HG03520 (cell line): ENCODE measurements around the gene HIVEP3.

Experiments
- ATAC-seq: cut with Tn5 transposase; IDR thresholded peaks from one replicate; pipeline ENCODE4 v1.9.1; 2021; ENCODE audit warnings: mild to moderate bottlenecking, moderate library complexity; ENCODE audit not compliant: unreplicated experiment

The HIVEP3 gene

DNA sequence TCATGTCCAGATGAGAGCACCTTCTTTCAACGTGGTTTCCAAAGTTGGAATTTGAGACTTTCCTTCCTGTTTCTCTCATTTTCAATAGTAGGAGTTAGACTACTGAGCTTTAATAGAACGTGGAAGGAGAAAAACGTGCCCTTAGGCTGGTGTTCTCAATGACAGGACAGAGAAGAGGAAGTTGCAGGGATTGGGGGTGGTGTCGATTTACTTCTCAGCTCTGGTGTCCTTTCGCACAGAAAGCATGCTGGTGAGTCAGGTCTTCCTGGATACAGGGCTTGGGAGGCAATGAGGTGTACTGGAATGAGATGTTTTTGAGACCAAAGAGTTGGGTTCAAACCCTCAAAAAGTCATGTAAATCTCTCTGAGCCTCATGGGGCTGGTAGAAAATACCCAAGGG lies 67.1 kb downstream of the HIVEP3 start:
- no peak for ATAC-seq

DNA sequence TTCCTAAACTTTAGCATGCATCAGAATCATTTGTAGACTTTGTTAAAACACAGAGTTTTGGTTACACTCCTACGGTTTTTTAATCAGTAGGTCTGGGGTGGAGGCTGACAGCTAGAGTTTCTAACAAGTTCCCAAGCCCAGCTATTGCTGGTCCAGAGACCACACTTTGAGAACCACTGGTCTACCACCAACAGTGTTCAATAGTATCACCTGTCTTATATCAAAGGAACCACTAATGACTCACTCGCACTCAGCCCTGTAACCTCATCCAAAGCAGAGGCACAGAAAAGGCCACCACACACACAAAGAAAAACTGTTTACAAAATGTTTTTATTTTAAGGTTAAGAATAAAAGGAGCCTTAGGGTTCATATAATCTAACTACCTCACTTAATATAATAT lies 68.7 kb downstream of the HIVEP3 start:
- ATAC-seq, result no peak

DNA sequence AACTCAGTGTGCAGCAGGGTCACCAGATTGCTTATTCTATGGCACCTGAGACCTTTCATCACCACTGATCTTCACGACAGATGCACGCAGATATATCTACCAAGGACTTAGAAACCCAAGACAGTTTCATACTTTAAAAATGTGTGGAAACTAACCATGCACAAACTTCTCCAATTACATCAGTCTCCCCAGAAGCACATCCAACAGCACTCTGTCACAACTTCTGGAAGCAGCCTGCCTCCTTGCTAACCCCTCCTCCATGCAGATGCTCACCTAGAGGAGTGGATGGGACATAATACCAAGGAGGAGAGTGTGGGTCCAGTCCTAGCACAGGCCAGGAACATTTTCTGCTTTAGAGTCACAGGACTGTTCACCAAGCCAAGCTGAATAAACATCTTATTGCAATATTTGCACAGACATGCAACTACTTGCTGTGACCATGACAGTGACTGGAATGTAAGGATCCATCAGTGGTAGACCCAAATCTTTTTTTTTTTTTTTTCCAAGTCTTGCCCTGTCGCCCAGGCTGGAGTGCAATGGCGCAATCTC lies 69.4 kb downstream of the HIVEP3 start:
- no peak for ATAC-seq

DNA sequence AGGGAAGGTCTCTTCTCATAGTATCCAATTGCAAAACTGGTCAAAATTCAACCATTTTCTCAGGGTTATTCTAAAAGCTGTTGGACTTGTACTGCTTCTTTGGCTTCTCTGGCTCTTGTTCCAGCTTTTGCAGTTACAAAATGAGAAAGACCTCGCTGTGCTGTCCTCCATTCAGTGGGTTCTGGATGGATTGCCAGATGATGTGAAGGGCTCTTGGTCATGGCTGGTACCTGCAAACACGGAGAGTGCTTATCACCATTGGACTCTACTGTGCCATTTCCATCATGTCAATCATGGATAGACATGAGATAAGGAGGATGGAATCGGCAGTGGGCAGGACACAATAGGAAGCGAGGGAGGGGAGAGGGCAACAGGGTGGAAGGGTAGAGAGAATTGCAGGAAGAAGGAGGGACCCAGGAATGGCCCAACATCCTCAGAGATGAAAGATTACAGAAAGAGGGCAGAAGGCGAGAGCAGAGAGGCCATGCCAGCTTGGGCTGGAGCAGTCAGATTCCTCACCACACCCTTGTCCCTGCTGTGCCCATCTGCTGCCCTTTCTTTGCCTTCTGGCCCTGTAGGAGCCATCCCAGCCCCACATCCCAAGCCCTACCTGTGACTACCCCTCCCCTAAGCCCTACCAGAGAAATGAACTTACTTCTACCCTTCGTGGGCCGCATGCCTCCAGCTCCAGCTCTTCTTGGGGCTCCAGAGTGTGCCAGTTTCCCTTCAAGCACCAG lies 70.3 kb downstream of the HIVEP3 start:
- ATAC-seq, result no peak

DNA sequence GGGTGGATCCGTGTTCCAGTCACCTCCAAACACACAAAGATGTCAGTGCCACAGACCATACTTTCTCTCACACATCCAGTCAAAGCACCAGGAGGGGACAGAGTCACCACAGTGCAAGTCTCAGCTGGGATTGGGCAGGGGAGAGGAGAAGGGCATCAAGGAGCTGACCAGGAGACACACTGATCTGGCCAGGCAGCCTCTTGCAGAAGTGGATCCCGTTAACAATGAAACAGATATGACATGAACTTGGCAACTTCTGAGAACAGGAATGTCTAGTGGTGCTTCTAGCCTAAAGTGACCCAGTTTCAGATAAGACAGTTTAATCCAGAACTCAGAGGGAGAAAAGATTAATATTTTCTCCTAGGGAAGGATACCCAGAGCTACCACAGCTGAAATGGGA lies 71.0 kb downstream of the HIVEP3 start:
- no peak for ATAC-seq

DNA sequence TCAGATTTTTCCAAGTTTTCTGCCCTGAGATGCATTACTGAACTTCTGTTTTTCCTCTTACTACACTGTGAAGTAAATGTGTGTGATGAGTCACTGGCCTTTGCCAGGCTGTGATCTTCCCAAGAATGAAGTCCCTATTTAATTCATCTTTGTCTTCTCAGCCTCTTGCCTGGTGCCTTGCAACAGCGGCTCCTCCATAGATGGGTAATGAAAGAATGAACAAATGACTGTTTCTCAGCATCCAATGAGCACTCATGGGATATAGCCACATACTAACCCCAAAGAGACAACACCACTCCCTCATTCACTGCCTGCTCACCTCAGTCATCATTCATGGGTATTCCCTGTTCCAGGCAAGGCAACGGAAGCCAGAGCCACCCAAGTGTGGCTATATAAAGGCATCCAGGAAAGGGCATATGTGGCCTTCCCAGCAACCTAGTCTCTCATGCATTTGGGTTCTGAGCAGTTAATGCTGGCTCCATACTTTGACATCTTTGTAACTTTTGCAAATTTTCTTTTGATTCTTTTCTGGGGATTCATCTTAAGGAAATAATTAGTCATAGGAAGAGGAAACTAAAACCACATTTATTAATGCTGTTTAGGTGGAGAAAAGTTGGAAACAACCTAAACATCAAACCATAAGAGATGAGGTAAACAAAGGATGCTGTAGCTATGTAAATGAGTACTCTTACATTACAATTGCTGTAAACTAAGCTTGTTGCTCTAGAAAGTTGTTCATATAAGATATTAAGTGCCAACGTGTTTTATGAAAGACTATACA lies 71.9 kb downstream of the HIVEP3 start:
- no peak for ATAC-seq

DNA sequence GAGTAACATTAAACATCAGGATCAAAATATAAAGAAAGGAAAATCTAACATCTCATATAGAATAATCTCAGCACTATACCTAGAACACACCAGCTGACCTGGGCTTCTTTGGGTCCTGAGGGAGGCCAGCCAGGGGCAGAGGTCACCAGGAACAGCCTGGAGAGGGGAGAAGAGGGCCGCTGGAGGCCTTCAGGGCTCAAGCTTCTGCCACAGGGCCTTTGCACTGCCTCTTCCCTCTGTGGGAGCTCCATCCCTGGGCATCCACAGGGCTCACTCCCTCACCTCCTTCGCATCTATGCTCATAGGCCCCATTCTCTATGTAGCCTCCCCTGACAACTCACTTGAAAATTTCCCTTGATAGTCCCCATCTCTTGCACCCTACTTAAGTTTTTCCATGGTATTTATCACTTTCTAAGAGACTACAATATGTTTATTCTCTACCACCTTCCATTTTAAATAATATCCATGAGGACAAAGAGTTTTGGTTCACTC lies 73.9 kb downstream of the HIVEP3 start:
- no peak for ATAC-seq

DNA sequence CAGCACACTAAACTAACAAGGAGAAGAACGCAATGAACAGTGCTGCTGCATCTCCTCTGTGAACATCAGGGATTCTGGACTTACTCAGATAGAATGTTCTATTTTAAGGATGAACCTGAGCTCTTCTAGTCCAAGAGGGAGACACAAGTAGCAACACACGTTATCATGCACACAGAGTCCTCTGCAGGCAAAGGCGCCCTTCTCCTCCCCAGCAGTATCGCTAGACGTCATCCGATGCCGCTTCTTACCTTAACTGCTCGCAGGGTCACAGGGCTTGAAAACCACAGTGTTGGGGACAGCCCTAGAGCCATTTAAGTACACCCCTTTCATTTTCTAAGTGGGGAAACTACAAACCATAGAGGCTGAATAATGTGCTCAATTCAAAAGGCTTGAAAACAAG lies 74.5 kb downstream of the HIVEP3 start:
- no peak for ATAC-seq

DNA sequence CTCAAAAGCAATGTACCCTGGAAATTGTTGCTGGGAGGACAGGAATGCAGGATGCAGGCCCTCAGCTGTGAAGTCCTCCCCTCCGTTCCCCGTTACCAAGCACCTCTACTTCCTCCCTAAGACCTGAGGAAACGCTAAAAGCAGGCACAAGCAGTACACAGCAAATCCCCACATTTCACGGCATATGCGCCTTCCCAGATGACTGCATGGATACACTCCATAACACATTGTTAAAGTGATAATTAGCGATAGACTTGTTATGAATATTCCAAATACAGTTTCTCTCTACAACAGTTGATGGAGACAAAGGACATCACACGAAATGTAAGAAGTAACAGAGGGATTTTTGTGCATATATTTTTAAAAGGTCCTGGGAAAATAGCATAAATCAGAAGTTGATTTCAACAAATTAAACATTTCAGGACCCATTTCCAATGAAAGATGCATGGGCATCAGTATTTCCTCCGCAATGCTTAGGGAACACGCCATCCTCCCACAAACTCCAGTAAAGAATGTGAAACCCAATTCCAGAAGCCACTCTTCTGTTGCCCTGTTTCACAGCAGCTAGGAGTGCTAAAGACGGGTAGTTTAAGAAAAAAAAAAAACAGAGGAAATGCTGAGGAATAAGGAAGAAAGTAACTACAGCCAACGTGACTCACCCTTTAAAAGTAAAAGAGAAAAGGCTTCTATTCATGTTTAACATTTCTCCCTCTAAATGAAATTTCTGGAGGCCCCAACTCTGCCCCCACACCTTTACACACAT lies 75.5 kb downstream of the HIVEP3 start:
- no peak for ATAC-seq

DNA sequence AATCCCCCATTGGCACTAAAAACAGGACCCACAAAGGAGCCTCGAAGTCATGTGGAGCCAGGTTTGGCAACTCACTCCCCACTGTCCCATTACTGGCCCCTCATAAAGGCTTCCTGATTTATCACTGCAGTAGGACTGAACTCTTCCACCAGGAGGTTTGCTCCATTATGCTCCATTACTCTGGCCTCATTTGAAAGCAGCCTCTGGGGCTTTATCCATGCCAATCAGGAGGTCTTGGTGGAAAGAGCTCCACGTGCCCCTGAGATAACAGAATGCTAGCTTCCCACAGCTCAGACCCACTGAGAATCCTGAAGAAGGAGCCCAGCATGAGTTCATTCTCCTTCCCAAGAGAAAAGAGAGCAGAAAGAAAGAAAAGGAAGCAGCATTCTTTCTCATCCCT lies 76.4 kb downstream of the HIVEP3 start:
- no peak for ATAC-seq

DNA sequence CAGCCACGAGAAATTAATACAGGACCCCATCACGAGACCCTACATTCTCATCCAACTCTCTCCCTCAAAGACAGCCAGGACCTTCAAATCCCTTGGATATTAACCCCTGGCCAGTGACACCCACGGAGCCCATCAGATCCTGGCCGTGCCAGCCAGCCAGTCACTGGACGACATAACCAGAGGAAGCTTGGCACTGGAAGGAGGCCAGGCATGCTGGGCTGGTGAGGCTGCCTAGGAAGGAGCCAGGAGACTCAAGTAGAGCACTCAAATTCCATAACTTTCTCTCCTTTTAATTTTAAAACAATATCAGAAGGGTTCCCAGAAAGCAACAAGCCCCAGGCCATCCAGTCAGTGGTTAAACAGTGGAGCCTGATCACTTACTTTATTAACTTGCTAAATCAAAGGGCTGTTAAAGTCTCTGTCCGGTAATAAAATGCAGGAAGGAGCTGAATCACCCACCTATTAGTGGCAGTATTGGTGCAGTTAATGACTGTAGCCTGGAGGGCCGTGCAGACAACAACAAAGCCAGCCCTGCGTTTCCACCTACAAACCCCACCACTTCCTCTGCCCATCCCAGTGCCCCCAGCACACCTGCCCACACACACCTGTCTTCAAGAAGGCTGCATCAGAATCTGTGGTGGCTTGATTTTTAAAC lies 78.0 kb downstream of the HIVEP3 start:
- no peak for ATAC-seq

DNA sequence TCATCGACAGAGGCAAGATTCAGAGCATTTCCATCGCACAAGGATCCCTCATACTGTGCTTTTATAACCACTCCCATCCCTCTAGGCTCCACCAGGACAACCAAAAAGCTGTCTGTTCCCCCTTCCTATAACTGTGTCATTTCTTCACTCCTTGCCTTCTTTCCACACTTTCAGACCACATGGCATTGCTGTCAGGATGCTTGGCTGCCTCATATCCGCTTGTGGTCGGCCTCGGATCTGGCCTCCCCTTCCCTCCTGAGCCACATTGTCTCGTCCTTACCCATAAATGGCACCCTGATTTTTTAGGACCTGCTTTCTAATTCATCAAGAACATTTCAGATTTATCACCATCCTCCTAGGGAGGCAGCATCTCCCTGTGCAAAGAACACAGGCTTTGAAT lies 80.5 kb downstream of the HIVEP3 start:
- no peak for ATAC-seq

DNA sequence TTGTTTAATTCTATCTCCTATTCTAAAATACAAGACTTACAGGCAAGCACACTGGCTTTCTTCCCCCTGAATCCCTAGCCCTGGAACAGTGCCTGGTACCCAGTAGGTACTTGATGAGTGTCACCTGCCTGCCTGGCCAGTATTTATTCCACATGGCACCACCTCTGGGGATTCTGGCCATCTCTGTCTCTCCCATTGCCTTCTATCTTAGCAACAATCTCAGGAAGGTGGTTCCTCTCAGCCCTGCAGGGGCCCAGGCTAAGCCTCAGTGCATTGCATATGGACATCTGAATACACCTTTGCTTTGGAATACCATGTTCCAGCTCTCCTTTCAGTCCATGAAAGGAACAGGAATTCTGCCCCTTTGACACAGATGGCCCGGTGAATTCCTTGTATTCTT lies 81.0 kb downstream of the HIVEP3 start:
- ATAC-seq, result no peak

DNA sequence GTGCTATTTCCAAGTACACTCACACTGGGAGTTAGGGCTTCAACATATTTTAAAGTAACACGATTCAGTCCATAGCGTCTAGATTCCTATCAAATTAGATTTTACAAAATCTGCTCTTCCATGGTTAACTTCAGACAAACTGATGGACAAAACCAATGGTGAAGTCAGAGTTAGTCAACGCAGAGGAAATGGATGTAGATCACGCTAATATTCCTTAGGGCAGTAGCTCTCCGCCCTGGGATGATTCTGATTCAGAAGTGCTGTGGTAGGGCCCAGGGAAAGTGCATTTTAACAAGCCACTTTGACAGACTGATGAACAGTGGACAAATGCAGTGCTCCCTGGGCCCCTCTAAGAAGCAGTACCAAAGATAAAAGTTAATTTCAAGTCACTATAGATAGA lies 83.2 kb downstream of the HIVEP3 start:
- ATAC-seq, result no peak

DNA sequence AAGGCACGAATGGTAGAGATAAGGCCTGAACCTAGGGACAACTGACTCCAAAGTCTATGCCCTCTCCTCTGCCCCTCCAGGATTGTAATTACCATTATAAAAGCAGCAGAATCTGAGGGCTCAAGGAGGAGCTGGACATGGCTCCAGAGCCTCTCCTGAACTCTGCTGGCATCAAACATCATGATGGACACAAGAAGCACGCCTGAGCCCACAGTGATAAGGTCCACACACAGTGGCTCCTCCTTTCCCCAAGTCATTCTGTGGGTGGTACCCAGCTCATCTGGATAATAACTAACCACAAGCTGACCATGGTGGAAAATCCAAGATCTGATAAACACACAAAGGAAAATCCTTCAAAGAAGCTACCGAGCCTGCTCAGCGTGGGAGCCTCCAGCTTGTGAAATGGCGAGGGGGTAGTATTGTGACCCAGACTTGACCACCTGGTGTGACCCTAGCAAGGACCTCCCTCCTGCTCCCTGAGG lies 85.2 kb downstream of the HIVEP3 start:
- no peak for ATAC-seq

DNA sequence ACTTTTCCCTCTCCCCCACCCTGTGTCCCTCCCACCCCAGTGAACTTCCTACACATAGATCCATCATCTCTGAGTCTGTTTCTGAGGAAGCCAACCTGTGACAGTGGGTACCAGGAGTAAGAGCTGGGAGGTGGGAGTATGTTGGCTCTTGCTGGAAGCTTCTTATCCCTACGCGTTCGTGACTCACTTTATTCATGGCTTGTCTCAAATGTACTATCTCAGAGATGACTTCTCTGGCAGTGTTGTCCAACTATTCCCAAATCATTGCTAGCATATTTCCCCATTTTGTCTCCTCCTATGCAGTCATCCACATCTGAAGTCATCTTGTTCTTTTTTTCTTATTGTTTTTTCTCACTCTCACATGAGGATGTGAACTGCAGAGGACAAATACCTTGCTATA lies 88.0 kb downstream of the HIVEP3 start:
- ATAC-seq, result no peak

DNA sequence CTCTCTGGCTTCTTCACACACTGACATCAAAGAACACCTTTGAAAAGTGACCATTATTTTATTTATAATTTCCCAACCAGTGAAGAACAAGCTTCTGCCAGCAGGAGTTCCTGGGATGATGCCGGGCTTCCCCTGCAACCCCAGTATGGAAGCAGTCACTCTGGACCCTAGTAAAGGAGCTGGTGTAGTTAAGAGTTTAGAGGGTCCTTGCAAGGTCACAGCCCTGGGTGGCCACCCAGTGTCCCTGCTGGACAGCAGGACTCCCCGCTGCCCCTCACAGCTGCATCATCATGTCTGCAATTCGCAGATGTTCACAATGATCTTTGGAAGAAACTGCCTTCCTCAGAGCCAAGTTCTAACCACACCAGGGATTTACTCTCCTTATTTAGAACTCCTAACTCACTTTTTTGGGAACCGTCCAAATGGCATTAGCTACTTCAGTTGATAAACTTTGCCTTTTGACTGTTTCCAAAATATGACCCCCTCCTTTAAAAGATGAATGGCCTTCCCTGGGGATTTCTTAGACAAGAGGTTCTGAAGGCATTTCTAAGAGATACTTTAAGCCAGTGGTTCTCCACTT lies 90.6 kb downstream of the HIVEP3 start:
- no peak for ATAC-seq

DNA sequence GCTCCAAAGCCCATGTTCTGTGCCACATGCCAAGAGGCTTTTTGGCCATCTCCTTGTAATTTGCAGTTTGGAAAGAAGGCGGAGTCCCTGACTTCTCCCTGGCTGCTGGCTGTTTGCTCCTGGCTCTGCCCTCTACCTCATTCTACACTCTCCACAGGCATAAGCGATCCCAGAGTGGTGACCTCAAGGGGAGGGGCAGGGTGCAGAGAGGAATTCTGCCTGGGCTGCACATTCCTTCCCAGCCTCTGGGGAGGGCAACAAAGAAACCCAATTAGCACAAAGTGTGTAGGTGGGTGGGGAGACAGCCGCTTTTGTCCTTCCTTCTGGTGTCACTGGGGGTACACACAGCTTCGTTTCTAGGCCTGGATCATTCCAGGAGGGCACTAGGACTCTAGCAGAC lies 95.3 kb downstream of the HIVEP3 start:
- no peak for ATAC-seq

DNA sequence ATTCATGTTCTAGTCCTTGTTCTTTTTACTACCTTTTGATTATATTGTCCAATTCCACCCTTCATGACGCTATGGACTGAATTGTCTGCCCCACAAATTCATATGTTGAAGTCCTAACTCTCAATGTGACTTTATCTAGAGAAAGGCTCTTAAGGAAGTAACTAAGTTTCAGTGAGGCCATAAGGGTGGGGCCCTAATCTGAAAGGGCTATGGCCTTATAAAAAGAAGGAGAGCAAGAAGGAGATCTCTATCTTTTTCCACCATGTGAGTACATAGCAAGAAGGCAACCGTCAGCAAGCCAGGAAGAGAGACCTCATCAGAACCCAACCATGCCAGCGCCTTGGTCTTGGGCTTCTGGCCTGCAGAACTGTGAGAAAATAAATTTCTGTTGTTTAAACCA lies 95.9 kb downstream of the HIVEP3 start:
- ATAC-seq, result no peak

DNA sequence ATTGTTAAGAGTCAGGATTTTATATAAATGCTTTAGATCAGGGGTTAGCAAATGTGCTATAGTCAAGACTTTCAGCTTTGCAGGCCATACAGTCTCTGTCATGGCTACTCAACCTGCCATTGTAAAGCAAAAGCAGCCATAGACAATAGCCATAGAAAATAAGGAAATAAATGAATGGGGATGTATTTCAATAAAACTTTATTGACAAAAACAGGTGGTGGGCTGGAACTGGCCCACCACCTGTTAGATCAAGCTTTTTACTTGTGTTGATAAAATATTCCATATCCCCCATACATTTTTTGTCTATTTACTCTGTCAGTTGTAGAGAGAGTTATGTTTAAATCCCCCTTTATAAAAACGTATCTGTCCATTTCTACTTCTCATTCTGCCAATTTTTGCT lies 98.9 kb downstream of the HIVEP3 start:
- ATAC-seq, result no peak
